Spleen (tissue), 11 donors: ENCODE data around the gene WNT9B. TPM values are rescaled to one million over a fixed set of nuclear protein-coding genes. Genes with fewer than 3 reads are reported as not detected.
A peak's percentile ranks its signal among the peaks of the same experiment; 100 is the strongest.

ENCODE experiments used
- DNase-seq: peaks from one replicate; pipeline ENCODE4 v3.0.0-alpha.2; 2020
- H3K27ac ChIP-seq, 8 donors: fragments of 200-600 bp; sonication (generic) in 7 of 8; 1 replicate in 4 of 8; 2 replicates in 4 of 8; pipeline versions ENCODE4 v1.5.0 to v1.8.0; 2016 to 2021; ENCODE audit warnings: inconsistent platforms in 4 of 8, mild to moderate bottlenecking in 4 of 8, moderate library complexity in 1 of 8
- H3K27me3 ChIP-seq, 7 donors: fragments of 200-600 bp; sonication (generic) in 6 of 7; replicated peaks in 1 of 7; 1 replicate in 4 of 7; 2 replicates in 3 of 7; pipeline versions ENCODE4 v1.5.0 to v1.8.0; 2016 to 2021; ENCODE audit warnings: inconsistent platforms in 3 of 7, mild to moderate bottlenecking in 1 of 7
- H3K36me3 ChIP-seq, 6 donors: fragments of 200-600 bp; sonication (generic) in 5 of 6; 1 replicate in 4 of 6; 2 replicates in 2 of 6; pipeline versions ENCODE4 v1.5.0 to v1.8.0; 2016 to 2021; ENCODE audit warnings: inconsistent platforms in 2 of 6
- H3K4me1 ChIP-seq, 6 donors: fragments of 200-600 bp; sonication (generic) in 5 of 6; 1 replicate in 3 of 6; 2 replicates in 3 of 6; pipeline versions ENCODE4 v1.5.0 to v1.8.0; 2016 to 2021; ENCODE audit warnings: inconsistent platforms in 3 of 6
- H3K4me3 ChIP-seq, 8 donors: fragments of 200-600 bp; sonication (generic) in 7 of 8; 1 replicate in 4 of 8; 2 replicates in 4 of 8; pipeline versions ENCODE4 v1.5.0 to v1.8.0; 2016 to 2021; ENCODE audit warnings: inconsistent platforms in 4 of 8, mild to moderate bottlenecking in 4 of 8, moderate library complexity in 2 of 8
- H3K9me3 ChIP-seq, 8 donors: fragments of 200-600 bp; sonication (generic) in 7 of 8; 1 replicate in 4 of 8; 2 replicates in 4 of 8; pipeline versions ENCODE4 v1.5.0 to v1.8.0; 2016 to 2021; ENCODE audit warnings: inconsistent platforms in 4 of 8
- POLR2AphosphoS5 ChIP-seq, 3 donors: sonication (generic); formaldehyde crosslinking; IDR thresholded peaks; one replicate each; pipeline ENCODE4 v1.5.1; 2017; ENCODE audit warnings: antibody characterized with exemption in 3 of 3
- WGBS, 5 donors: extraction: QIAGEN DNeasy Blood & Tissue Kit in 3 of 5; methylation state at CpG; one replicate each; pipeline versions ENCODE4 v1.1.5 to v1.1.7; 2013 to 2018; 5-methylcytosine and 5-hydroxymethylcytosine counted together
- intact Hi-C: fragments of 100-400 bp; cut with DNase I; formaldehyde crosslinking; loops from one replicate; pipeline ENCODE4 v1.15.0; 2023; ENCODE audit warnings: low total_unique reads
- polyA plus RNA-seq, 3 donors: library from polyadenylated mRNA; stranded (reverse); fragments of 200-250 nt; gene quantifications; one replicate each; pipeline ENCODE4 v1.2.1, GENCODE V29; 2013
- small RNA-seq, 4 donors: library from RNA; depleted of rRNA; stranded (forward); fragments of <200 nt; gene quantifications; one replicate each; pipeline ENCODE3, GENCODE V24; 2016
- total RNA-seq, 7 donors: library from RNA; depleted of rRNA in 3 of 7; stranded (reverse); fragments of >200 nt in 3 of 7; fragmentation: NEBNext Ultra II Directional in 4 of 7; extraction: Animal tissue kit (Norgen Biotek cat#: 25700) in 4 of 7; gene quantifications; one replicate each; pipeline versions ENCODE4 v1.1.0 to v1.2.1, GENCODE V29; 2016 to 2021
- TF ChIP-seq, protein P1 (sequence below), 11 experiments: fragments of 200-600 bp in 7 of 11; fragments of 450-650 bp in 4 of 11; sonication (generic) in 4 of 11; IDR thresholded peaks in 8 of 11; conservative IDR thresholded peaks in 3 of 11; 1 replicate in 7 of 11; 2 replicates in 4 of 11; pipeline versions ENCODE4 v1.4.0 to v1.8.0; 2016 to 2021; ENCODE audit warnings: antibody characterized with exemption in 11 of 11, inconsistent platforms in 4 of 11, mild to moderate bottlenecking in 1 of 11
- donor health status: healthy with polysubstance abuse.
- donor health status: DM: no; HTN: no; CAD: no; lungs with moderate emphysema.
- donor health status: DM: no; HTN: no; CAD: no.
- donor health status: Bipolar disorder and iron deficiency.
- donor health status: healthy.
- donor health status: DM: no; HTN: no; CAD: no.
- donor health status: DM: yes; HTN: yes; CAD: no.

The WNT9B gene
- total and polyA plus RNA-seq, 10 donors = 0.03 to 13.4 (median 0.69) TPM

DNA sequence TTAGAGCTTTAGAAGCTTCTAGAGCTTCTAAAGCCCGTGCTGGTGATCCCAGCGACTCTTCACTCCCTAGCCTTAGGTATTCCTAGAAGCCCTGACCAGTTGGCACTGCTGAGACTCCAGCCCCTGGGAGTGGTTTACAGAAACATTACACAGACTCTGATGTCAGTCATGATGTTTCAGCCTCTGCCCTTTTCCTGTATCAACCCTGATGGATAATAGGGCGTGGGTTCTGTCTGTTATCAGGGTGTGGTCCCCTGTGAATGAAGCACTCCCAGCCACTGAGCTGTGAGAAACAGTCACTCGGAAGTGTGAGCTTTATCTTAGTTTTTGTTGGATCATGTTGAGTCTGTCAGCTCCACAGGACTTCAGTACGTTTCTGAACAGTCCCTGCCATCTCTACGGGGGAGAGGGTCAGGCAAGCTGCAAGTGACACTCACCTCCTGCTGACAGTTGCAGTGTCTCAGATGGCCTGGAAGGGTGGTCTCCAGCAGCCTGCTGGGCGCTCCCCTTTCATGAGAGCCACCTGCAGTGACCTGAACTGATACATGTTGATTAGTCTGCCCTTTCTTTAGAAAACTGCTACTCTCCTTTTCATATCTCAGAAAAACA lies 84.4 kb downstream of the WNT9B start:
- Histone ChIP-seq H3K27me3 (no peaks in the 10 kb centered on the region), H3K4me3 (no peak overlapping the region), H3K36me3 (peaks cover 18 to 100% (median 98%) of the 10 kb centered on the region in 6 donors), H3K4me1 (peaks cover 0 to 31% (median 10%) of the 10 kb centered on the region in 6 donors), H3K9me3 (no peaks in the 10 kb centered on the region), H3K27ac (peak overlapping the region in 6 of 8 donors; percentile 20 to 68 (median 48))
- 70 to 86% (median 78%) methylated on average over 7 of the region's 7 CpGs for WGBS, 5 donors
- intact Hi-C loops = no loop called here
- TF ChIP-seq, protein P1, sequence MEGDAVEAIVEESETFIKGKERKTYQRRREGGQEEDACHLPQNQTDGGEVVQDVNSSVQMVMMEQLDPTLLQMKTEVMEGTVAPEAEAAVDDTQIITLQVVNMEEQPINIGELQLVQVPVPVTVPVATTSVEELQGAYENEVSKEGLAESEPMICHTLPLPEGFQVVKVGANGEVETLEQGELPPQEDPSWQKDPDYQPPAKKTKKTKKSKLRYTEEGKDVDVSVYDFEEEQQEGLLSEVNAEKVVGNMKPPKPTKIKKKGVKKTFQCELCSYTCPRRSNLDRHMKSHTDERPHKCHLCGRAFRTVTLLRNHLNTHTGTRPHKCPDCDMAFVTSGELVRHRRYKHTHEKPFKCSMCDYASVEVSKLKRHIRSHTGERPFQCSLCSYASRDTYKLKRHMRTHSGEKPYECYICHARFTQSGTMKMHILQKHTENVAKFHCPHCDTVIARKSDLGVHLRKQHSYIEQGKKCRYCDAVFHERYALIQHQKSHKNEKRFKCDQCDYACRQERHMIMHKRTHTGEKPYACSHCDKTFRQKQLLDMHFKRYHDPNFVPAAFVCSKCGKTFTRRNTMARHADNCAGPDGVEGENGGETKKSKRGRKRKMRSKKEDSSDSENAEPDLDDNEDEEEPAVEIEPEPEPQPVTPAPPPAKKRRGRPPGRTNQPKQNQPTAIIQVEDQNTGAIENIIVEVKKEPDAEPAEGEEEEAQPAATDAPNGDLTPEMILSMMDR (IDR thresholded peaks at IDR 0.05 in 8 of 11, conservative IDR thresholded peaks at IDR 0.05 in 3 of 11) = no peak
- peak in 2 of 3 donors; percentile 22 to 59 for TF ChIP-seq POLR2AphosphoS5 (IDR thresholded peaks at IDR 0.05)
- DNase-seq = no peak

Small RNA genes lying within 50 kb of the gene (small RNA-seq; reads per million reads assigned to genes)
- gene RNU6ATAC3P = 0 reads per million in 4 donors

Other genes with a start within 250 kb of the WNT9B start
- gene WNT3, start 32.9 kb upstream of the WNT9B start, total RNA-seq = under 1 TPM; 0.32 to 0.94 (median 0.66) TPM
- under 1 TPM; 0.63 to 0.74 (median 0.67) TPM for gene WNT3, start 32.9 kb upstream of the WNT9B start, polyA plus RNA-seq
- gene GOSR2, start 71.6 kb downstream of the WNT9B start, total RNA-seq = 100 to 1,000 TPM in 1 of 7 donors, 10 to 100 TPM in 6; 63.7 to 114 (median 87.2) TPM
- gene GOSR2, start 71.6 kb downstream of the WNT9B start, polyA plus RNA-seq = 10 to 100 TPM; 19.2 to 35.2 (median 19.8) TPM
- not detected for gene RPRML, start 127.7 kb downstream of the WNT9B start, total RNA-seq
- not detected for gene RPRML, start 127.7 kb downstream of the WNT9B start, polyA plus RNA-seq